KG1 (cell line): ENCODE data around the gene MVB12B.

Experiments used
- DNase-seq: peaks from one replicate; lab custom pipeline; 2025; lab: John Stamatoyannopoulos, UW

Gene MVB12B

GRCh38 chr9:126431077-126431742 is 104.6 kb downstream of the MVB12B start:
- DNase-seq, result no peak

- no peak for DNase-seq
Observed at GRCh38 chr9:126432659-126433058, 106.0 kb downstream of the MVB12B start.

GRCh38 chr9:126435105-126435504 is 108.5 kb downstream of the MVB12B start:
- no peak for DNase-seq

- no peak for DNase-seq
Observed at GRCh38 chr9:126435626-126436025, 109.0 kb downstream of the MVB12B start.

- no peak for DNase-seq
Observed at GRCh38 chr9:126436545-126437267, 110.1 kb downstream of the MVB12B start.

GRCh38 chr9:126437268-126437666 is 110.6 kb downstream of the MVB12B start:
- no peak for DNase-seq

GRCh38 chr9:126437701-126438100 is 111.1 kb downstream of the MVB12B start:
- DNase-seq, result no peak

GRCh38 chr9:126438741-126439401 is 112.2 kb downstream of the MVB12B start:
- no peak for DNase-seq

GRCh38 chr9:126439402-126439765 is 112.8 kb downstream of the MVB12B start:
- DNase-seq, result no peak

GRCh38 chr9:126439883-126440653 is 113.4 kb downstream of the MVB12B start:
- DNase-seq, result no peak

- no peak for DNase-seq
Observed at GRCh38 chr9:126440940-126441339, 114.3 kb downstream of the MVB12B start.

- no peak for DNase-seq
Observed at GRCh38 chr9:126442636-126443035, 116.0 kb downstream of the MVB12B start.

- no peak for DNase-seq
Observed at GRCh38 chr9:126443144-126443543, 116.5 kb downstream of the MVB12B start.

- no peak for DNase-seq
Observed at GRCh38 chr9:126448136-126448535, 121.5 kb downstream of the MVB12B start.

GRCh38 chr9:126448865-126449577 is 122.4 kb downstream of the MVB12B start:
- no peak for DNase-seq

GRCh38 chr9:126449725-126450667 is 123.4 kb downstream of the MVB12B start:
- DNase-seq, result no peak

GRCh38 chr9:126450668-126451205 is 124.1 kb downstream of the MVB12B start:
- no peak for DNase-seq

GRCh38 chr9:126451316-126451885 is 124.8 kb downstream of the MVB12B start:
- no peak for DNase-seq

GRCh38 chr9:126452106-126452505 is 125.5 kb downstream of the MVB12B start:
- DNase-seq, result no peak
